Thyroid gland (tissue), 4 donors: ENCODE results near the gene IL4I1.

ENCODE experiments used
- CTCF ChIP-seq, 6 experiments: fragments of 200-600 bp in 3 of 6; fragments of 450-650 bp in 3 of 6; sonication (generic) in 3 of 6; IDR thresholded peaks; one replicate each; pipeline ENCODE4 v1.5.1; 2016 to 2019; ENCODE audit warnings: antibody characterized with exemption in 6 of 6, mild to moderate bottlenecking in 2 of 6, inconsistent platforms in 1 of 6, moderate library complexity in 1 of 6
- POLR2A ChIP-seq, 2 donors: fragments of 450-650 bp; IDR thresholded peaks; one replicate each; pipeline ENCODE4 v1.6.1; 2017; ENCODE audit warnings: antibody characterized with exemption in 2 of 2, mild to moderate bottlenecking in 2 of 2, moderate library complexity in 1 of 2

GRCh38 chr19:49894011-49894664 is 2.5 kb downstream of the IL4I1 start:
- TF ChIP-seq CTCF (IDR thresholded peaks at IDR 0.05) (no peak), POLR2A (IDR thresholded peaks at IDR 0.05) (no peak)
